ENCODE data around the gene PLCB4.

PLCB4 gene

GRCh38 chr20:9409981-9410380 lies 341.1 kb downstream of the PLCB4 start:
- DNase-seq = no peak

- DNase-seq = no peak
Observed at GRCh38 chr20:9411833-9412232, 342.9 kb downstream of the PLCB4 start.

GRCh38 chr20:9412309-9412708 lies 343.4 kb downstream of the PLCB4 start:
- DNase-seq = no peak

GRCh38 chr20:9413001-9413400 lies 344.1 kb downstream of the PLCB4 start:
- DNase-seq = no peak

- DNase-seq = no peak
Observed at GRCh38 chr20:9415426-9415825, 346.5 kb downstream of the PLCB4 start.

- no peak for DNase-seq
Observed at GRCh38 chr20:9416421-9416820, 347.5 kb downstream of the PLCB4 start.

GRCh38 chr20:9417665-9418064 lies 348.8 kb downstream of the PLCB4 start:
- no peak for DNase-seq

GRCh38 chr20:9422321-9423057 lies 353.6 kb downstream of the PLCB4 start:
- DNase-seq = no peak

- DNase-seq = no peak
Observed at GRCh38 chr20:9424551-9424950, 355.7 kb downstream of the PLCB4 start.

- no peak for DNase-seq
Observed at GRCh38 chr20:9427430-9428291, 358.8 kb downstream of the PLCB4 start.

GRCh38 chr20:9428292-9428607 lies 359.4 kb downstream of the PLCB4 start:
- no peak for DNase-seq

- DNase-seq = no peak
Observed at GRCh38 chr20:9439806-9440205, 370.9 kb downstream of the PLCB4 start.

GRCh38 chr20:9440892-9441291 lies 372.0 kb downstream of the PLCB4 start:
- DNase-seq = no peak

- no peak for DNase-seq
Observed at GRCh38 chr20:9441948-9442347, 373.1 kb downstream of the PLCB4 start.

GRCh38 chr20:9442858-9443257 lies 374.0 kb downstream of the PLCB4 start:
- no peak for DNase-seq

GRCh38 chr20:9444921-9445320 lies 376.0 kb downstream of the PLCB4 start:
- no peak for DNase-seq

- no peak for DNase-seq
Observed at GRCh38 chr20:9447182-9447581, 378.3 kb downstream of the PLCB4 start.

GRCh38 chr20:9453201-9453600 lies 384.3 kb downstream of the PLCB4 start:
- DNase-seq = no peak

- peak; percentile 21 to 49 for DNase-seq
Observed at GRCh38 chr20:9454791-9455190, 385.9 kb downstream of the PLCB4 start.

- peak in 1 of 2 donors; percentile 38 for DNase-seq
Observed at GRCh38 chr20:9457136-9457535, 388.2 kb downstream of the PLCB4 start.

- DNase-seq = peak; percentile 57 to 61
Observed at GRCh38 chr20:9458138-9458796, 389.4 kb downstream of the PLCB4 start.

GRCh38 chr20:9460518-9460917 lies 391.6 kb downstream of the PLCB4 start:
- DNase-seq = no peak

- DNase-seq = peak; percentile 24 to 29
Observed at GRCh38 chr20:9467995-9468394, 399.1 kb downstream of the PLCB4 start.

Data from inflammatory macrophage (primary cell).